Raji (cell line): ENCODE measurements around the gene COBL.

Experiments used
- POLR2A ChIP-seq: IDR thresholded peaks from 2 replicates; pipeline ENCODE4 v1.6.1; 2011; ENCODE audit warnings: low read depth, low read length, control low read depth; ENCODE audit not compliant: insufficient read depth

Gene COBL

DNA sequence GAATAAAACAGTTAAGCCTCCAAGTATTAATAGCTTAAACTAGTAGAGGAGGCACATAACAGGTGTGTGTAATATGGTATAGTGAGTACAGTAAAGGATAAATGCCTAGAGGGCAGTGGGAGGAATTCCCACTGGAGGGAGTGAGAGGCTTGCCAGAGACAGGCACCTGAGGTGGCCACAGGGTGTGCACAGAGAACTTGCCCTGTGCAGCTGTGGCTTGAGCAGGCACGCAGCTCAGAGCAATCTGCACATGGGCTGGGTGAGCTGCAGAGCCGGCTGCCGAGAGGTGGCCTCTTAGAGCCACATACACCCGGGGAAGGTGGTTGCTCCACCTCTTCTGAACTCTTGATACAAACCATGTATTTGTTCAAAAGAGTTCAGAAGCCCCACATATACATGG, 237.1 kb downstream of the COBL start:
- TF ChIP-seq POLR2A, result no peak

DNA sequence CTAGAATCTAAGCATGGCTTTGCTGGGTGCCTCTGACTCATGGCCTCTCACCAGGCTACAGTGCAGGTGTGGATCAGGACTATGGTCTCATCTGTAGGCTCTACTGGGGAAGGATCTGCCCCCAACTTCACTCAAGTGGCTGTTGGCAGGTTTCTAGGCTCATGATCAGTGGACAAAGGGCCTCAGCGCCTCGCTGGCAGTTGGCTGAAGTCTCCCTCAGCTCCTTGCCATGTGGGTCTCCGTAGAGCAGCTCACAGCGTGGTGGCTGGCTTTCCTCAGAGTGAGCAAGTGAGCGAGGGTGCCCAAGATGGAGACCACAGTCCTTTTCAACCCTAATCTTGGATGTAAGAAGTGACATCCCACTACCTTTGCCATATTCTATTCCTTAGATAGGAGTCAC, 238.0 kb downstream of the COBL start:
- no peak for TF ChIP-seq POLR2A

GRCh38 chr7:51077987-51078370, 238.6 kb downstream of the COBL start:
- no peak for TF ChIP-seq POLR2A

- TF ChIP-seq POLR2A, result no peak
Observed at GRCh38 chr7:51077316-51077986, 239.2 kb downstream of the COBL start.

GRCh38 chr7:51075681-51076580, 240.7 kb downstream of the COBL start:
- TF ChIP-seq POLR2A, result no peak

DNA sequence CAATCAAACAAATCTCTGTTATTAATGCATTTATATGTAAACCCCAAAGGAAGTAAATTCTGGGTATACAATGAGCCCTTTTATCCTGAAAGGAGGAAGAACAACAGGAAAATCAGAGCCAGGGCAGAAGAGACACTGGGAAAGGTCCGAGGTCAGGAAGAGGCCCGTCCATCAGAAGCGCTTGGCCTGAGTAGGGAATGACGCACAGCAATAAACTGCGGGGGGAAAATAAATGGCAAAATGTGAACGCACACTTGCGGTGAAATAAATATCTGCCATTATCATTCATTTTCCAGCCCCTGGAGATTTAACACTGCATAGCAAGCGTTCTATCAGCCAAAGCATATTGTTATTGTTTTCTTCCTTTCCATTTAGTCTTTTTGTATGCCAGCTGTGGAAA, 243.4 kb downstream of the COBL start:
- no peak for TF ChIP-seq POLR2A

DNA sequence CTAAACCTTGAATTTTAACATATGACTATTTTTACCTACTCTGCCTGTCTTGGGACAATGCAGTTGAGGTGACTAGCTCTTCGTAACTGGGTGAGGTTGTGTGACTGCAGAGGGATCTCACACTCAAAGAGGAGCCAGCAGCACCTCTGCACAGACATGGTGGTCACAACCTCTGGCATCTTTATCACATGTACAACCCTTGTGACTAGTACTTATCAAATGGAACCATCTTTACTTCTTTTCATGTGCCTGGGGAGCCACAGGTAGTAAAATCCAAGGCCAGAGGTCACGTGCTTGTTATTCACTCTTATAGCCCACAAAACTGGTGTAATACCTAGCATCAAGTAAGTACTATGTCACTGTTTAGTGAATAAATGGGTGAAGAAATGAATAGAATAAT, 244.3 kb downstream of the COBL start:
- no peak for TF ChIP-seq POLR2A

GRCh38 chr7:51071427-51071826, 245.2 kb downstream of the COBL start:
- no peak for TF ChIP-seq POLR2A

GRCh38 chr7:51070151-51070550, 246.5 kb downstream of the COBL start:
- TF ChIP-seq POLR2A, result no peak

DNA sequence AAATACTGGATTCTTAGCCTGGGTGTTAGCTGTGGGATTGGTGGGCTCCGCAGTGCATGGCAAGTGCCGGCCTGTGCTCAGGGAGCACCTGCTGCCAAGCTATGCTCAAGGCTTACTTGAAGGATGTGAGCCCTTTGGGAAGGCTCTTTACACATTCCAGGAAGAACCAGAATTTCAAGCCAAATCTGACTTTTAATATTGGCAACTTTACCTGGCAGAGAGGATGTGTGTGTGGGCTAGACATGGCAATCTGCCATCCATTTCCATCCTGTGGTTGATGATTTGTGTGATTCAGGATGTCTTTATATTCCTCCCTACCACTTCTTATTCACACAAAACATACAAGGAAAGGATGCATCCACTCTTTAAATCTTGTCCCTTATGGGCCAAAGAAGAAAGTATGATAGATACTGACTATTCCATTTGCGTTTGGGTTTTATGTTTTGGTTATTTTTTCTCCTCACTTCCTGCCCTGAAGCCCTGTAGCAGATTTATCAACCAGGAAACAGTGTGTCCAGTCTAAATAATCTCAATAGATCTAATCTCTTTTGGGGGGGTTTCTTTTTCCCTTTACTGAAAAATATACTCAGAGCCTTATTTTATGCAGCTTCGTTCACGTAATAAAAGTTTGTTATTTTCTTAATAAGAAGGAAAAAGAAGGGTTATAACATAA, 247.1 kb downstream of the COBL start:
- TF ChIP-seq POLR2A, result no peak

DNA sequence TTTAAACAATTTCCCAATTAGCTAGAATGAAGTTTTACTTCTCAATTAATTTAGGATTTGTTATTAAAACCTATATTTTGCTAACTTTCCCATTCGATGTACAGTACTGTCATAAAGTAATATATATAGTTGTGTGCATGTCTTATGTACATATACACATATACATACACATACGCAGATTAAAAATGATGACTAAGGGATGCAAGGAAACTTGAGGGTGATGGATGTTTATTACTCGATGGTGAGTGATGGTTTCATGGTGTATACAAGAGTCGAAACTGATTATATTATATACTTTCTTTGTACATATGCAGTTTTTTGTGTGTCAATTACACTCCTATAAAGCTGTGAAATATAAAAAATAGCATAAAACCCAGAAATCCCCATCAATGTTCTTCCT, 248.2 kb downstream of the COBL start:
- TF ChIP-seq POLR2A, result no peak

DNA sequence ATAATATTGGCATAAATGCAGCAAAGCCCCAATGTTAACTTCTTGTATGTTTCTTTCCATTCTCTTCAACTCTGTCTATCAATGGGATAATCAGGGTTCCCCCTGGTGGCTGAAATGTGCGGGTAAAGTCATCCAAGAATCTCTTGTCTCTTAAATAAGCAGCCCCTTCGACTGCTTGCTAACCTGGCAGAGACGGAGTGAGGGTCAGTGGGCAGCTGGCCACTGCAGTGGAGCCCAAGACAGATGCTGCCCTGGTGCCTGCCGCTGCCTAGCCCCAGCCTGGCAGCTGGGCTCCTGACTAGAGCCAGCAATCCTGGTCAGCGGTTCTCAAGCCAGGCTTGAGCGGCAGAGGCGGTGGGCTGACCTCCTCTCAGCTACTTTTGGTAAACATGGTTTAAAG, 248.9 kb downstream of the COBL start:
- TF ChIP-seq POLR2A, result no peak

- TF ChIP-seq POLR2A, result no peak
Observed at GRCh38 chr7:51067258-51067657, 249.4 kb downstream of the COBL start.

- TF ChIP-seq POLR2A, result no peak
Observed at GRCh38 chr7:51066405-51066882, 250.2 kb downstream of the COBL start.

DNA sequence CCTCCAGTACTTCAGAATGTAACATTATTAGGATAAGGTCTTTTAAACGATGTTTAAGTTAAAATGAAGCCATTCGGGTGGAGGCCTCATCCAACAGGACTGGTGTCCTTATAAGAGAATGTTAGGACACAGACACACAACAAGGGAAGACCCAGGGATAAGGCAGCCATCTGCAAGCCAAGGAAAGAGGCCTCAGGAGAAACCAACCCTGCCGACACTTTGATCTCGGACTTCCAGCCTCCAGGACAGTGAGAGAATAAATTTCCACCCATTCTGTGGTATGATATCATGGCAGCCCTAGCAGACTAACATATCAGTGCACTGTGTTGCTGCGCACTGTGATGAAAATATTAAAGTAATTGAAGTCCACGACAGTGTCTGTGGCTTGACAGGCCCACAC, 250.8 kb downstream of the COBL start:
- no peak for TF ChIP-seq POLR2A

- TF ChIP-seq POLR2A, result no peak
Observed at GRCh38 chr7:51064688-51065087, 251.9 kb downstream of the COBL start.

GRCh38 chr7:51062222-51062987, 254.2 kb downstream of the COBL start:
- no peak for TF ChIP-seq POLR2A
